ENCODE results near the gene JMJD1C.
"Not testable (repeated sequence)": the region's sequence is repeated elsewhere in the genome, so short reads cannot be mapped to it uniquely, and the experiment has no call there.

The JMJD1C gene

DNA sequence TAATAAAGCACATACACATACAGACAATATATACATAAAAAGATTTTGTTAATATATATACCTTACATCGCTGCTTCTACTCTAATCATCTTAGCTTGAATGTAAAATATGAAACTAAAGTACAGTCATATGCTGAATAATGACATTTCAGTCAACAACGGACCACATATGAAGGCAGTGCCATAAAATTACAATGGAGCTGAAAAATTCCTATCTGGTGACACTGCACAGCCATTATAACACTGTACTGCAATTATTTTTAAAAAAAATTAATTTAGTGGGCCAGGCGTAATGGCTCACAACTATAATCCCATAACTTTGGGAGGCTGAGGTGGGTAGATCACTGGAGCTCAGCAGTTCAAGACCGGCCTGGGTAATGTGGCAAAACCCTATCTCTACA is 122.3 kb downstream of the JMJD1C start:
- Histone ChIP-seq H3K27me3 (replicated peaks; ENCODE audit: control insufficient read depth, insufficient read depth, low read length) (no peaks in the 10 kb centered on the region), H3K4me3 (replicated peaks; ENCODE audit: low read depth, low read length) (no peak overlapping the region), H3K36me3 (ENCODE audit: control insufficient read depth, insufficient read depth, low read length) (no peaks in the 10 kb centered on the region)
- no peak for DNase-seq (ENCODE audit: extremely low read depth, insufficient read length)
- TF ChIP-seq, protein P1, sequence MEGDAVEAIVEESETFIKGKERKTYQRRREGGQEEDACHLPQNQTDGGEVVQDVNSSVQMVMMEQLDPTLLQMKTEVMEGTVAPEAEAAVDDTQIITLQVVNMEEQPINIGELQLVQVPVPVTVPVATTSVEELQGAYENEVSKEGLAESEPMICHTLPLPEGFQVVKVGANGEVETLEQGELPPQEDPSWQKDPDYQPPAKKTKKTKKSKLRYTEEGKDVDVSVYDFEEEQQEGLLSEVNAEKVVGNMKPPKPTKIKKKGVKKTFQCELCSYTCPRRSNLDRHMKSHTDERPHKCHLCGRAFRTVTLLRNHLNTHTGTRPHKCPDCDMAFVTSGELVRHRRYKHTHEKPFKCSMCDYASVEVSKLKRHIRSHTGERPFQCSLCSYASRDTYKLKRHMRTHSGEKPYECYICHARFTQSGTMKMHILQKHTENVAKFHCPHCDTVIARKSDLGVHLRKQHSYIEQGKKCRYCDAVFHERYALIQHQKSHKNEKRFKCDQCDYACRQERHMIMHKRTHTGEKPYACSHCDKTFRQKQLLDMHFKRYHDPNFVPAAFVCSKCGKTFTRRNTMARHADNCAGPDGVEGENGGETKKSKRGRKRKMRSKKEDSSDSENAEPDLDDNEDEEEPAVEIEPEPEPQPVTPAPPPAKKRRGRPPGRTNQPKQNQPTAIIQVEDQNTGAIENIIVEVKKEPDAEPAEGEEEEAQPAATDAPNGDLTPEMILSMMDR (IDR thresholded peaks at IDR 0.05; ENCODE audit: insufficient read depth, low read length, poor library complexity, severe bottlenecking): no peak

DNA sequence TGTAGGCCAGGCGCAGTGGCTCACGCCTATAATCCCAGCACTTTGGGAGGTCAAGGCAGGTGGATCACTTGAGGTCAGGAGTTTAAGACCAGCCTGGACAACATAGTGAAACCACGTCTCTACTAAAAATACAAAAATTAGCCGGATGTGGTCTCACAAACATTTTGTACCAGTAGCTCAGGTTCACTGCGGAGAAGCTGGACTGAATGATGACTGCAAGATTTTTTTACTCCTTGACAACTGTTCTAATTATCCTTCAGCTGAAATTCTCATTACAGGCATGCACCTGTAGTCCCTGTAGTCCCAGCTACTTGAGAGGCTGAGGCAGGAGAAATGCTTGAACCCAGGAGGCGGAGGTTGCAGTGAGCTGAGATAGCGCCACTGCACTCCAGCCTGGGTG is 126.1 kb downstream of the JMJD1C start:
- H3K27me3 ChIP-seq (replicated peaks; ENCODE audit: control insufficient read depth, insufficient read depth, low read length); H3K4me3 ChIP-seq (replicated peaks; ENCODE audit: low read depth, low read length); H3K36me3 ChIP-seq (ENCODE audit: control insufficient read depth, insufficient read depth, low read length); DNase-seq (ENCODE audit: extremely low read depth, insufficient read length): not testable (repeated sequence)

DNA sequence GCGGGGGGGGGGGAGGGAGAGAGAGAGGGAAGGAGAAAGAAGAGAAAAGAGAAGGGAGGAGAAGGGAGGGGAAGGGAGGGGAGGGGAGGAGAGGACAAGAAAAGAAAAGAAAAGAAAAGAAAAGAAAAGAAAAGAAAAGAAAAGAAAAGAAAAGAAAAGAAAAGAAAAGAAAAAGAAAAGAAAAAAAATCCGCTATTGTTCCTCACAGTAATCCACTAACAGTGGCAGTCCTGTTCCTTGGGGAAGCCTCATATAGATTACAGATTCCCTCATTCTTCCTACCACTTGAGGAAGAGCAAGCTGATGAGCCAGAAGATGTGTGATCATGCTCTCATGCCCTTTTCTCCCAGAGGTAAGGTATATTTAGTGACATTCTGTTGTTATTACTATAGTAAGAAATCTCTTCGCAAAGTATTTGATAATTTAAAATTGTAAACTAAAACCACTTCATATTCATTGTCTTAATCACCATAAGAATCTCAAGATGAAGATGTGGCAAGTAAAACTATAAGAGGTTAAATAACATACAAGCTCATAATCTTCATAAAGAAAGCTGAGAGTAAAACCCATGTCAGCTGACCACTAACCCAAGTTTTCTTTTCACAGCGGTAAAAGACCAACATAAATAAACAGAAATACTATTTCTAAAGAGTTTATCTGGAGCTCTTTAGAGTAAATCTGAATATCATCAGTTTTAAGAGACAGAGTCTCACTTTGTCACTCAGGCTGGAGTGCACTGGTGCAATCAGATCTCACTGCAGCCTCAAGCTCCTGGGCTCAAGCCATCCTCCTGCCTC is 128.1 kb downstream of the JMJD1C start:
- H3K4me3 ChIP-seq (replicated peaks; ENCODE audit: low read depth, low read length): no peak overlapping the region
- DNase-seq (ENCODE audit: extremely low read depth, insufficient read length): no peak
- no peaks in the 10 kb centered on the region for H3K36me3 ChIP-seq (ENCODE audit: control insufficient read depth, insufficient read depth, low read length)
- no peaks in the 10 kb centered on the region for H3K27me3 ChIP-seq (replicated peaks; ENCODE audit: control insufficient read depth, insufficient read depth, low read length)
- TF ChIP-seq, protein P1 (IDR thresholded peaks at IDR 0.05; ENCODE audit: insufficient read depth, low read length, poor library complexity, severe bottlenecking): no peak

DNA sequence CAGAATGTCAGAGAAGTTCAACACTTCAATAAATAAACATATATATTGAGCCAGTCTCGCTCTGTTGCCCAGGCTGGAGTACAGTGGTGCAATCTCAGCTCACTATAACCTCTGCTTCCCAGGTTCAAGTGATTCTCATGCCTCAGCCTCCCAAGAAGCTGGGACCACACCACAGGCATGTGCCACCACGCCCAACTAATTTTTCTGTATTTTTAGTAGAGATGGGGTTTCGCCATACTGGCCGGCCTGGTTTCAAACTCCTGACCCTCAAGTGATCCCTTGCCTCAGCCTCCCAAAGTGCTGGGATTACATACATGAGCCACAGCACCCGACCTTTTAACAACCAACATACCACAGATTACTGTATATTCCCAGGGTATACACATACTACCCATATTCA is 134.2 kb downstream of the JMJD1C start:
- no peak overlapping the region for H3K4me3 ChIP-seq (replicated peaks; ENCODE audit: low read depth, low read length)
- no peaks in the 10 kb centered on the region for H3K36me3 ChIP-seq (ENCODE audit: control insufficient read depth, insufficient read depth, low read length)
- TF ChIP-seq, protein P1 (IDR thresholded peaks at IDR 0.05; ENCODE audit: insufficient read depth, low read length, poor library complexity, severe bottlenecking): no peak
- H3K27me3 ChIP-seq (replicated peaks; ENCODE audit: control insufficient read depth, insufficient read depth, low read length): no peaks in the 10 kb centered on the region
- no peak for DNase-seq (ENCODE audit: extremely low read depth, insufficient read length)

DNA sequence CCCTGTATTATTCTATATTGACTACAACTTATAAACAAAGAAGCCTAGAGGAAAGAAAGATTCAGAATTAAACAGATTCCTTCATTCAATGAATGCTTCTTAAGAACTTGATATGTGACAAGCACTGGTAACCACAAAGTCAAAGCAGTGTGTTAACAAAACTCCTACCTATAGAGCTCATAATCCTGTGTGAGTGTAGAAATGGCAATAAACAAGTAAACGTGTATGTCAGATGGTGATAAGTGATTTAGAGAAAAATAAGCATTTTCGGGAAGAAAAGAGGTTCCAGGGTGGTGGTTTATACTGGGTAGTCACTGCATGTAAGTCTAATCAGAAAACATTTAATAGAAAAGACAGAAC is 141.3 kb downstream of the JMJD1C start:
- TF ChIP-seq, protein P1 (IDR thresholded peaks at IDR 0.05; ENCODE audit: insufficient read depth, low read length, poor library complexity, severe bottlenecking): no peak
- Histone ChIP-seq H3K27me3 (replicated peaks; ENCODE audit: control insufficient read depth, insufficient read depth, low read length) (no peaks in the 10 kb centered on the region), H3K4me3 (replicated peaks; ENCODE audit: low read depth, low read length) (no peak overlapping the region), H3K36me3 (ENCODE audit: control insufficient read depth, insufficient read depth, low read length) (peaks cover 1% of the 10 kb centered on the region)
- DNase-seq (ENCODE audit: extremely low read depth, insufficient read length): no peak

DNA sequence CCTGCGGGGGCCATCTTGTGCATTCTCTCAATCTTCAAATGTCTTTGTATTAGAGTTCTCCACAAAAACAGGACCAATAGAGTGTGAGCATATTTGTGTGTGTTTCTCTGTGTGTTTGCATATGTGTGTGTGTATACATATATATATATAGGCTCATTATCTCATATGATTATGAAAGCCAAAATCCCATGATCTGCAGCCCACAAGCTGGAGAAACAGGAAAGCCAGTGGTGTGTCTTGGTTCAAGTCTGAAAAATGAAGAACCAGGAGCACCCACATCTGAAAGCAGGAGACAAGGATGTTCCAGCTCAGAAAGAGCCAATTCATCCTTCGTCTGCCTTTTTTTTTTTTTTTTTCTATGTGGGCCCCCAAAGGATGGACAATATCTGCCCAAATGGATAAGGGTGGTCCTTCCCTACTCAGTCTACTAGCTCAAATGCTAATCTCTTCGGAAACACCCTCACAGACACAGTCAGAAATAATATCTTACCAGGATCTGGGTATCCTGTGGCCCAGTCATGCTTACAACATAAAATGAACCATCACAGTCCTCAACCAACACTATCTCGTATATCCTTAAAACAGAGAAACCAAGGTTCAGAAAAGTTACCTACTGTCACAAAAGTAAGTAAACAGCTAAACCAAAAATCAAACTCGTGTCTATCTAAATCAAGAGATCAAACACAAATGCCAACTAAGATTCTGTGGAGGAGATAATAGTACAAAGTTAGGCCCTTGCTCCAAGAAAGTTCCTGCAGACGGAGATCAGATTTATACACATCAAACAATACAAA is 141.9 kb downstream of the JMJD1C start:
- H3K36me3 ChIP-seq (ENCODE audit: control insufficient read depth, insufficient read depth, low read length): peaks cover 1% of the 10 kb centered on the region
- TF ChIP-seq, protein P1 (IDR thresholded peaks at IDR 0.05; ENCODE audit: insufficient read depth, low read length, poor library complexity, severe bottlenecking): no peak
- DNase-seq (ENCODE audit: extremely low read depth, insufficient read length): no peak
- H3K4me3 ChIP-seq (replicated peaks; ENCODE audit: low read depth, low read length): no peak overlapping the region
- no peaks in the 10 kb centered on the region for H3K27me3 ChIP-seq (replicated peaks; ENCODE audit: control insufficient read depth, insufficient read depth, low read length)
